Brain pericyte (primary cell): ENCODE measurements around the gene EVC.
"Not testable (repeated sequence)": the region's sequence is repeated elsewhere in the genome, so short reads cannot be mapped to it uniquely, and the experiment has no call there.

Experiments
- DNase-seq: peaks from one replicate; pipeline ENCODE4 v3.0.0-alpha.2; 2012; ENCODE audit warnings: low read depth, low spot score

EVC gene

GRCh38 chr4:5812506-5813229 is 101.7 kb downstream of the EVC start:
- no peak for DNase-seq

- DNase-seq, result no peak
These were observed 102.9 kb downstream of the EVC start for GRCh38 chr4:5813882-5814255.

- no peak for DNase-seq
These were observed 103.4 kb downstream of the EVC start for GRCh38 chr4:5814421-5814820.

- no peak for DNase-seq
These were observed 104.6 kb downstream of the EVC start for GRCh38 chr4:5815641-5816040.

GRCh38 chr4:5816101-5816500 is 105.1 kb downstream of the EVC start:
- DNase-seq, result no peak

- DNase-seq, result no peak
These were observed 105.9 kb downstream of the EVC start for GRCh38 chr4:5816851-5817375.

GRCh38 chr4:5821665-5822358 is 110.8 kb downstream of the EVC start:
- DNase-seq, result no peak

GRCh38 chr4:5822619-5823018 is 111.6 kb downstream of the EVC start:
- DNase-seq, result no peak

- DNase-seq, result no peak
These were observed 112.7 kb downstream of the EVC start for GRCh38 chr4:5823542-5824211.

GRCh38 chr4:5824227-5824626 is 113.2 kb downstream of the EVC start:
- no peak for DNase-seq

- DNase-seq, result no peak
These were observed 113.6 kb downstream of the EVC start for GRCh38 chr4:5824635-5825034.

- DNase-seq, result no peak
These were observed 114.5 kb downstream of the EVC start for GRCh38 chr4:5825321-5826041.

GRCh38 chr4:5826437-5827107 is 115.6 kb downstream of the EVC start:
- DNase-seq, result no peak

GRCh38 chr4:5827108-5828004 is 116.4 kb downstream of the EVC start:
- no peak for DNase-seq

GRCh38 chr4:5828005-5828391 is 117.0 kb downstream of the EVC start:
- no peak for DNase-seq

GRCh38 chr4:5836943-5837342 is 125.9 kb downstream of the EVC start:
- no peak for DNase-seq

GRCh38 chr4:5837483-5837882 is 126.5 kb downstream of the EVC start:
- DNase-seq, result not testable (repeated sequence)

GRCh38 chr4:5839332-5839731 is 128.3 kb downstream of the EVC start:
- no peak for DNase-seq

- DNase-seq, result no peak
These were observed 129.0 kb downstream of the EVC start for GRCh38 chr4:5839751-5840674.
